Globus pallidus (tissue), 1 donor: Measurements from ENCODE around the gene PIK3AP1.

Experiments used
- DNase-seq: peaks from one replicate; pipeline ENCODE4 v3.0.0-alpha.2; 2015; ENCODE audit warnings: low spot score

PIK3AP1 gene

DNA sequence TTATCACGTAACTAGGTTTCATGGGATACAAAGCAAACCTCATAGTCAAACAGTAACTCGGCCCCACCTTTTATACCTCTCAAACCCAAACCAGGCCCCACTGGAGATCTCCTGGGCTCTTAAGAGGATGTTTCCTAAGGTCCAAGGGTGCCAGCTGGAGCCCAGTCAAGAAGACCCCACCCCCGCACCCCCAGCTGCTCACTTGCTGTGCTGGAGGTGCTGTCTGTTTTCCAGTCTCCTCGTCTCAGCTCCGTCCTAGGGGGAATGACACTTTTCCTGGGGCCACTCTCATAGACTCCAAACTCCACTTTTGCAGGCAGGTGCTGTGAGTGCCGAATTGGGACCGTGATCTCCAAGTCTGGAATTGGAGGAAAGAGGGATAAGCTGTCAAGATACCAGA, 110.8 kb downstream of the PIK3AP1 start:
- DNase-seq = no peak

DNA sequence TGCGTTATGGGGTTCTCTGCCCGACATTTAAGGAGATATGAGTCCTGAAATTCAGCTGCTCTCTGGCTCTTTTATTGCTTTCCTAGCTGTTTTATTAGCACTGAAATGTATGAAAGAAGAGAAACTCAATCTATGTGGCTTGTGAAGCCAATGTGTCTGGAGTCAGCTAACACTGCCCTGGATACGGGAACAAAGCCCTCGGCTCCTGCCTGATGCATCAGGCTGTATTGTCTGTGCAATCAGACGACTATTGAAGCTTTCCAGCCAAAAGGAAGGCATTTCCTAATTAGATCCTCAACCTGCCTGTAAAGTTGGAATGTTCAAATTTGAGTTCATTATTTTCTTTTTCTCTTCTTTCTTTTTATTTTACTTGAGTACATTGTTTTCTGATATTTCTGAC, 111.5 kb downstream of the PIK3AP1 start:
- DNase-seq = no peak

DNA sequence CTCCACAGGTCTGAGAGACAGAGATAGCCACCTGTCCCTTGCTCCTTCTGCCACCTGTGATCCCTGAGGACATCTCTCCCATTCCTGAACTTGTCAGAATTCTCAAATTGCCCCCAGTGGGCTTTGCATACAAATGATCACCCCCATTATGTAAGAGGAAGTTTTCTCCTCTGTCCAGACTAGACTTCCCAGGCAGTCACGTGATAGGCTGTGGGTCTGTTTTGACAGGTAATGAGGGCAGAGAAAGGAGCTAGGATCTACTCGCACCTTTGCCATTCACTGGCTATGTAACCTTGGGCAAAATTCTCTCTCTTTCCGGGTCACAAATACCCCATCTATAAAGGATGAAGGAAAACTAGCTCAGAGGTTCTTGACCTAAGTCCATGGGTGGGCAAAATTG, 112.1 kb downstream of the PIK3AP1 start:
- DNase-seq = no peak

DNA sequence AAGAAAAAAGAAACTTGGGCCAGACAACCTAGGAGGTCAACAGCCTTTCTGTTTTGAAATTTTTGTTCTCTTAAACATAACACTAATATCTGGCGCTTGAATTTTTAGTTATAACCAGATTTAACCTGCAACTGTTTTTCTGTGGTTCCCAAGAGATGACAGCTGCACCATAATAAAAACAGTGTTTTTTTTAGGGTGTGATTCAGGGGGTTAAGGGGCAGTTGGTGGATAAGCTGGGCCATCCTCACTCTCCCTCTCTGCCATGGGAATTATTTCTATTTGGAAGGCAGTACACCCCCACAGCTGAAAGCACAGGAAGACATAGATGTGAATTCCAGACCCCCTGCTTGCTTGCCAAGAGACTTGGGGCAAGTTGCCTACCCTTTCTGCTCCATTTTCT, 113.4 kb downstream of the PIK3AP1 start:
- no peak for DNase-seq

DNA sequence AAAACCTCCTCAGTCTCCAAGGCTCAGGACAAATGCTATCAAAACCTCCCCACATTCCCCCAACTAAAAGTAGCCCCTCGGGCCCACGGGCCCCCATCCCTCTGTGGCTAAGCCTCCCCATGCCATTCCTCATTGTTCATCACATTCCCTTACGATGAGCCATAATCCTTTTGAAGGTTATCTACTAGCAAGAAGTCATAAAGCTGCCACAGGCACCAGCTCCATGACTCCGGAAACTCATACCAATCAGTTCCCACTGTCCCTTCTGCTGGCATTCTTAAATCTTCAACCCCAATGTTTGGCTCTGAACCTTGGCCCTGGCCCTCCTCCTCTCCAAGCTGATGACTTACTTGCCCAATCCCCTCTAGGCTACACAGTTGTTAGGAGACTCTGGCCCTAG, 114.1 kb downstream of the PIK3AP1 start:
- DNase-seq = no peak

DNA sequence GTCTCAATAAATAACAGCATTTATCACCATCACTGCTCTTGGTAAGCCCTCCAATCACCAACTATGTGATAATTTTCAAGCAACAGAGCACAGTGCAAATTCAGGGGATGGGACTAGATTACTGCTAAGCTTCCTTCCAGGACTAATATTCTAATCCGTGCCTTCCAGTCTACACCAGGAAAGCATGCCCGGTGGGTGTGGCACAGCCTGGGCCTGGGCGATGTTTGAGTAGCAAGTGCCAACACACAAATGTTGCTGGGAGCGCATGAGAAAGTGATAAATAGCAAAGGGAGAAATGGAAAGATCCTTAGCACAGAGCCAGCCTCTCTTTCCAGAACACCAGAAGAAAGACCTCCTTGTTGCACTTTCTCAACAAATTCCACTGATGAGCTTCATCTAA, 120.0 kb downstream of the PIK3AP1 start:
- no peak for DNase-seq

DNA sequence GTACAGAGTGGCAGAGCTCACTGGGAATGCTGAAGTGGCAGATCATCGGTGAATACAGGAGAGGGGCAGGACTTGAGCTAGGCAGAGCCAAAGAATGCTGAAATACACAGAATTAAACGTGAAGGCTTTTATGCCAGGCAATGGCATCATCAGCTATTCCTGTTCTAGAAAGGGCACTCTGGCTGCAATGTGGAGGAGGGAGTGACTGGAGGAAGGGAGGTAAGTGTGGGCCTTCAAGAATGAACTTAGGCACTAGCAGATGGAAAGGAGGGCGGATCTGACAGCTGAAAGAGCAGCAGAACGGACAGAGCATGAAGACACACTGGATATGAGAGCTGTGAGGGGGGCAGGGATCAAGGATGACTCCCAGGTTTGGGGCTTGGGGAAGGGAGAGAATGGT, 121.5 kb downstream of the PIK3AP1 start:
- no peak for DNase-seq

DNA sequence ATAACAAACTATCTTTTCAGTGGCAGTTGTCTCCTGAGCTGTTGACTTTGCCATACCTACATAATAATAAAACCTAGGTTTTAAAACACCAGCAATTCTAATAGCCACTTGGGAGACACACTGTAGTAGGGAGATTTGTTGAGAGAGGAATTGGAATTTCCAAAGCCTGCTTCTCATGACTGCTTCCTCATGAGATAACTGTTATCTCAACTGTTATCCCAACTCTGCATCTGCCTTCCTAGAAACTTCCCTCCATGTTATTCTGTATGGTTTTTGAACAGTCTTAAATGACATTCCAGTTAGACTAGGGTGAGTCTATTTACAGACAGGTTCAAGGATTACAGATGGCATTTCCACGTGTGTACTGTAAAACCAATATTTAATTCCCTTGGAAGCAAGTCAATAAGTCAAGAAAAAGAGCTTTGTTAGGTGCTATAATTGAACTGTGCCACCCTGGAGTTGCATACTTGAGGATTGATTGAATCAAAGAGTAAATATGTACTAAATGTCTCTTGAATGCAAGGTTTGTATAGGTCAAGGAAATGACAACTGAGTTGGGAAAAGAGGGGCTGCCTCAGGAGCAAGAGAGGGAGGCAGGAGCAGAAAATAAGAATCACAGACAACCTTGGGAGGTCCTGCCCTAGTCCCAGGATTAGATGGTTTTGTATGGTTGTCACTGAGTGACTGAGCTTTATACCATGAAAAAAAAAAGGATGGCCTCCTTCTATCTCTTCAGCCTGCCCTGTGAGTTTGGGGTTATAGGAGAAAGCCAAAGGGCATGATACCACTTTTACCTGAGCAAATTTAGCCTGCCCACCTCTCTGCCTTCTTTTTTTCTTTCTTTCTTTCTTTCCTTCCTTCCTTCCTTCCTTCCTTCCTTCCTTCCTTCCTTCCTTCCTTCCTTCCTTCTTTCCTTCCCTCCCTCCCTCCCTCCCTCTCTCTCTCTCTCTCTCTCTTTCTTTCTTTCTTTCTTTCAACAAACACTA, 123.6 kb downstream of the PIK3AP1 start:
- DNase-seq = no peak

DNA sequence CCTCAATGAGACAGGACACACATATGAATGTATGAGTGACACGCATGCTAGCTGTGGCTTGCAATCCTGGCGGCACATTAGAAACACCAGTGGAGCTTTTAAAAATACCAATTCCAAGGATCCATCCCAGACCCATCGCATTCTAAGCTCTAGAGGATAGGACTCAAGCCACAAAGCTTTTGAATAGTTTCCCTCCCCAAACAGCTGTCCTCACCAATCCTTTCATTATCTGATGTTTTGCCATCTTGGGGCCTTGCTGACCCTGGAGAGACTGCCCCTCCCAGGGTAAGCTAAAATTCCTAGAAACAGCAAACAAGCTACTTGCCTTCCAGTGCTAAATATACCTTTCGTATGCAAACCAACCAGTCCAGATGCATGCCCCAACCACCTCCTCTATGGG, 124.6 kb downstream of the PIK3AP1 start:
- no peak for DNase-seq

DNA sequence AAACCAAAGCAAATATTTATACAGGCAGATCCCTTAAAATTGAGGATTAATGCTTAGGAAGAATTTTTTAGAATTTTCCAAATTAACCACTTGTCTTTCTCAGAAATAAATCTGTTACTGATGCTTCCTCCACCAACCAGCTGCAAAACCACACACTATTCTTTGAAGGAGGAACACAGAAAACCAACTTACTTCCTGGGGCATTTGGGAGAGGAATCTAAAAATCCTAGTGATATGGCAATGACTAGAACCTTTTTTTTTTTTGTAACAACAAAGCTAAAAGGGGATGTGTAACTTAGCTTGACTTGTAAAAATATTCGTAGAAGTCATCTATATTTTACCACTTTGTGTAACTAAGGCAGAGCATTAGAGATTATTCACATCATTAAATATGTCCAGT, 128.4 kb downstream of the PIK3AP1 start:
- DNase-seq = no peak

DNA sequence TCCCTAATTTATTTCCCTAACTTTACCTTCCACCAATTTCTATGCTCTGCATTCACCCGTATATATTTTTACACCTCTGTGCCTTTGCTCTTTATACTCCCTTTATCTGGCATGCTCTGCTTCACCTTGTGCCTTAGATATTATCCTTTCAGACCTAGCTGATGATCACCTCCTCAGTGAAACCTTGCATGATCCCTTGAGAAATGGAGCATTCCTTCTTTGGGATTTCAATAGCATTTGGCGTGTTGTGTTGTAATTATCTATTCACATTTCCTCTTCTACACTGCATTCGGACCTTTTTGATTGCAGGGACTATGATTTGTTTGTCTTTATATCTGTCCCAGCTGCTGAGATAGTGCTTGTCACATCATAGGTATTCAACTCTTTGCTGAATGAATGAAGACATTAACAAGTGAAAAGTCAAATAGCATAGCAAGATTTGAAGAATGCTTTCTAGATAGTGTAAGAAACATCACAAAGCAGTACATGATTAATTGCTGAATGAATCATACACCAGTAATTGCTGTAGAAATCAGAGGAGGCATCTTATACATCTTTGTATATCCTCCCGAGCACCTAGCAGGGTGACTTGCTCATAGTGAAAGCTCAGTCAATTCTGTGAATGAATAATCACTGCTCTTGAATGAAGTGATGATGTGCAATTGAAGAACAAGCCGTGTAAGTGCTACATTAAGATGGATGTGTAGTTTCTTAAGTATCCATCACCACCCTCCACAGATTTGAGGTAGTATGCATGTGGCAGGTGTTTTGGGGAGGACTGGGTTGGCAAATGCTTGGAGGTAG, 131.5 kb downstream of the PIK3AP1 start:
- DNase-seq = no peak

DNA sequence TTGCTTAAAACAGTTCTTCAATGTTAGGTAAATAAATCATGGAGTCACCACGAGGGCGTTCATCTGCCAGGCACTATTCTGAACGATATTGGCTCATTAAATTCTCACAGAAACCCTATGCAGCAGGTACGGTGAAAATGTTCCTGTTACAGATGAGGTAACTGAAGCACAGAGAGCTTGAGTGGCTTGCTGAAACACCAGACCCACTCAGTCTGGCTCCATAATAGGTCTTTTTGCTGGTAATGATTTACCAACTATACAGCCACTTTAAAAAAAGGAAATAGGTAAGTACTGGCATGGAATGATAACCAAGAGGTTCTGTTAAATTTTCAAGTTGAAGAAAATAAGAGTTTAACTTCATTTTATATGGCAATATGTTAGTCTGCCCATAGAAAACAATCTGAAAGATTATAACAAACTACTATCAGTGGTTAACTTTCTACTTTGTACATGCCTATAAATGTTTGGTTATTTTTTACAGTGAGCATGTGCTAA, 132.2 kb downstream of the PIK3AP1 start:
- DNase-seq = no peak

DNA sequence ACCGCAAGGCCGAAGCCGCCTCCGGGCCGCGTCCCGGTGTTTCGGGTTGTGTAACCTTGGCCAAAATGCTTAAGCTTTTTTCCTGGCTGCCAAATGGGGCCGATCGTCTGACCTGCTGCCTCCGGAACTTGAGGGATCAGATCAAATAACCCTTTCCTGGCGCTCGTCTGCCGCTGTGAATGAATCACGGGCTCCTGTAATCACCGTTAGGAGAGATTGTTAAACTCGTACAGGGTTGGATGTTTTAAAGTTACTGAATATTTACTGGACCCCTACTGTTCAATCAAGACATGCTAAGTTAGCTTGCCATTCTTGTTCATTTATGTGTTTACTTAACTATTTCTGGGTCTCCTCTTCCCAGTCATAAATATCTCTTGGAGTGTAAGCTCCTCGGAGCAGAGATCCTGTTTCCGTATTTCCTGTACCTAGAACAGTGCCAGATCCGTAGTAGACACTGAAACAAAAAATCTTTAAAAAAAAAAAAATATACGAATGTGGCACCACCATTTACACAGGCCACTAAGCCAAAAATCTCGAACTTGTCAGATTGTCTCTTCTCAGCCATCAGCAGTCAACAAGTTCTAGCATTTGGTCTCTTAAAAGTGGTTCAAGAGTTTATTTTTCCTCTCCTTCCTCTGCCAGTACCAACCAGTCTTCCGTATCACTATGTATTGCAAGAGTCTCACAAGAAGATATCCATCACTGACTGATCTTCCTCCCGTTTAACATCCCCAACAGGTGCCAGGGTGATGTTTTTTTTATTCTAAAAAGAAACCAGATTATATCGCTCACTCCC, 132.9 kb downstream of the PIK3AP1 start:
- DNase-seq = peak; percentile 57

DNA sequence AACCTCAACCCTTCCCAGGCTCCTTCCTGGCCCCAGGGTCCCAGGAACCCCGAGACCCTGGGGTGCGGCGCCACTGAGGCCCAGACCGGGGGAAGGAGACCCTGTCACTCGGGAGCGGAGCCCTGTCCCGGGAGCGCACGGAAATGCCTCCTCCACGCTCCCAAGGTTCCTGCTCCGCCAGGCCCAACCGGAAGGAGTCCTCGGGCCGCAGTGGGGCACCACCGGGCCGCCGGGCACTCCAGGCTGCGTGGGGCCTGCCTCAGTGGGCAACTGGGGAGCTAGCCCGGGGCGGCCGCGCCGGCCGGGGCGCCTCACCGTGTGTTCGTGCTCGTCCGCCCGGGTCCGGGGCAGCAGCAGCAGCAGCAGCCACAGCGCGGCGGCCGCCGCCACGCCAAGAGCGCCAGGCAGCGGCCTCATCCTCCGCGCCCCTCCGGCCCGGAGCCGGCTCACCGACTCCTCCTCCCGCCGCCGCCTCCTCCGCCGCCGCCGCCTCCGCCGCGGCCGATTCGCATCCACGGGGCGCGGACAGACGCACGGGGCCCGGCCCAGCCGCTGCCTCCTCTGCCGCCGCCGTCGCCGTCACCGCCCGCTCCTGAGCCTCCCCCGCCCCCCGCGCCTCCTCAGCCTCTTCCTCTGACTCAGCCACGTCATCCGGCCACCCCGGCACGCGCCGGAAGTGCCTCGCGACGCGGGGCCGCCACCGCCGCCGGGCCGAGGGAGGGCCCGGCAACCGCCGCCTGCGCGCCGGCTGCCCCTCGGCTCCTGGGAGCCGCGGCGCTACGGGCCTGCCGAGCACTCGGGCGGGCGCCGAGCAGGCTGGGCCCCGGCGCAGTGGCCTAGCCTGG, 133.7 kb downstream of the PIK3AP1 start, which contains the start of gene TM9SF3:
TSS of gene TM9SF3 (minus strand) at position 594 of the 845 bp plus-strand sequence. CDS start at position 417, 177 bp downstream.
- DNase-seq = peak; percentile 86

DNA sequence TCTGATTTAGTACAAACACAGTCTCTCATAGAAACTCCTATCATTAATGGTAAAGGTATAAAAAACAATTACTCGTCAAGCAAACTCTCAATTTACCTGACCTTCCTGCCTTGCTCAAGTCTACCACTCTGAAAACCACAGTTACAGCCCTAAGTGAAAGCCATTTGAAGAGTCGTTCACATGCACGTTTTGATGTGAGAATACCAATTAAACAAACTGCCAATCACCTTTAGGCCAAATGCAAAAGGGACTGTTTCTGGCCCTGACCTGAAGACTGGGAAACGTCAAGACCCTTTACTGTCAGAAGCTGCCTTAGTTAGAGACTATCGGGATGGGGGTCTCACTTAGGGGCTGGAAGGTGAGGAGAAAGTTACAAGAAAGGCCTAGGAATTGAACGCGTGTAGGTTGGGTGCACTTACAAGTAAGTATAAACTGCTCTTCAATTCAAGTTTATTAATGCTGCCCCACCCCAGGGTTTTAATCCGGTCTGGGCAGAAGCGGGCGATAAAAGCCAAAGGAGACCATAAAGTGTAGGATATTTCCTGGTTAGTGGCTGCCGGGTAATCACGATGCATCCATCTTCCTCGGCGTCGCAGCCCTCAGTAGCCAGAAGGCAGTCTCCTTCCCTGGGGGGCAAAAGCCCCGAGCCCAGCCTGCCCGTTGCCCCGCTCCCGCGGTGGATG, 134.4 kb downstream of the PIK3AP1 start:
- no peak for DNase-seq

DNA sequence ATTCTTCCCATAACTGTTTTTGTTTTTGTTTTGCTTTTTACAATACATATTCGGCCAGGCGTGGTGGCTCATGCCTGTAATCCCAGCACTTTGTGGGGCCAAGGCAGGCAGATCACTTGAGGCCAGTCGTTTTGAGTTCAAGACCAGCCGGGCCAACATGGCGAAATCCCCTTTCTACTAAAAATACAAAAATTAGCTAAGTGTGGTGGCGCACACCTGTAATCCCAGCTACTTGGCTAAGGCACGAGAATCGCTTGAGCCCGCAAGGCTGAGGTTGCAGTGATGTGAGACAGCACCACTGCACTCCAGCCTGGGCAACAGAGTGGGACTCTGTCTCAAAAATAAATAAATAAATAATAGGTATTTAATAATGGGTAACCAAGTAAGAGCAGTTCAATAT, 135.8 kb downstream of the PIK3AP1 start:
- DNase-seq = no peak

DNA sequence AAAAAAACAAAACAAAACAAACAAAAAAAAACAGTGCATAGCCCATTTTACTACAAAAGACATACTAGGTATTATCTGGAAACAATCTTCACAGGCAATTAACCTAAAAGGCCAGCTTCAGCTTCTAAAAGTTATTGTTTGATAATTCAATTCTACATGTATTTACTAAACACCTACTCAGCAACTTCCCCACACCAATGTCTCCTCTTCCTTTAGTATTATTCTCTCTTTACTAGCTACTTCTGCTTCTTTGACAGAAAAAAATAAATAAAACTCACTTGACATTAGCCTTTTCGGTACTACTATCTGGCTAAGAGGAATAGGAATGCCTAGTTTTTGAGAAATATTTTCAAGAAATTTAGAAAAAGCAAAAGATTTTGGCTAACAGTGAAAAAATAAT, 136.3 kb downstream of the PIK3AP1 start:
- DNase-seq = no peak

DNA sequence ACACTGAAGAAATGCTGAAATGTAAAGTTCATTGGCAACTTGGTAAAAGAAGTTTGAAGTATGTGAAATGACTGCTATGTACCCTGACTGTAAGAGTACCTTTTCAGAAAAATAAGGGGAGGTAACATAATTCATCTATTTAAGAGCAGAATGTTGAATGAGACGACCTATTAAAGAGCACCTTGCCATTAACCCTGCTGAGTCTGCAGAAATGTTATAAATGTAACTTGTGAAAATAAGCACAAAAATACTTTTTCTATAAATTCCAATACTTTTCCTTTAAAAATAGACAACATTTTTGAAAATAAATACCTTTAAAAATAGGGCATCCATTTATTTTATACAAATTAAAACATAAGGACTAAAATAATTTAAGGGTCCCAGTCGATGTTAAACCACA, 141.2 kb downstream of the PIK3AP1 start:
- DNase-seq = no peak

DNA sequence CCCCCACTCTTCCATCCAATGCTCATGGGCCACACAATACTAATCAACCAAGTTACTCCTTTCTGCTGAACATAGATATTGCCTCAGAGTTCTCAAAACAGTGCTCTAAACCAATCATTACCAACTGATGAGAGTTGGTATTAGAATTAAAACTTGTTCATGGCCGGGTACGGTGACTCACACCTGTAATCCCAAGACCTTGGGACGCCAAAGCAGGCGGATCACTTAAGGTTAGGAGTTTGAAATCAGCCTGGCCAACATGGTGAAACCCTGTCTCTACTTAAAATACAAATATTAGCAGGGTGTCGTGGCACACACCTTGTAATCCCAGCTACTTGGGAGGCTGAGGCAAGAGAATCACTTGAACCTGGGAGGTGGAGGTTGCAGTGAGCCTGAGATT, 141.7 kb downstream of the PIK3AP1 start:
- no peak for DNase-seq

DNA sequence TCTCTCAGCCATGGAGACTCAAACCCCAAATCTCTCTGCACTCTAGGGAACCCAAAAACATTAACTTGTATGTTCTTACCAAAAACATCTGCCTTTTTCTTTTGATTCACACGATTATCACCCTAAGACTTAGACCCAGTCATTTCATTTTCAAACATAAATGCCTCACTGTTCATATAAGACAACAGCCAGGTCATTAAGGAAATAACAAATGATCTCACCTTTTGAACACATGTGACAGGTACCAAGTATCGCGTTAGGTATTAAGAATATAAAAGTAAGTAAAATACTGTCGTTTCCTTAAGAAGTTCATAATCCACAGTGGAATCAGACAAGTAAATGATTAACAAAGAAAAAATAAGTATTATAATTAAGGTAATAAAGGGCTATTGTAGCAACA, 142.3 kb downstream of the PIK3AP1 start:
- DNase-seq = no peak
